ENCODE measurements around the gene NOC2L.

DNA sequence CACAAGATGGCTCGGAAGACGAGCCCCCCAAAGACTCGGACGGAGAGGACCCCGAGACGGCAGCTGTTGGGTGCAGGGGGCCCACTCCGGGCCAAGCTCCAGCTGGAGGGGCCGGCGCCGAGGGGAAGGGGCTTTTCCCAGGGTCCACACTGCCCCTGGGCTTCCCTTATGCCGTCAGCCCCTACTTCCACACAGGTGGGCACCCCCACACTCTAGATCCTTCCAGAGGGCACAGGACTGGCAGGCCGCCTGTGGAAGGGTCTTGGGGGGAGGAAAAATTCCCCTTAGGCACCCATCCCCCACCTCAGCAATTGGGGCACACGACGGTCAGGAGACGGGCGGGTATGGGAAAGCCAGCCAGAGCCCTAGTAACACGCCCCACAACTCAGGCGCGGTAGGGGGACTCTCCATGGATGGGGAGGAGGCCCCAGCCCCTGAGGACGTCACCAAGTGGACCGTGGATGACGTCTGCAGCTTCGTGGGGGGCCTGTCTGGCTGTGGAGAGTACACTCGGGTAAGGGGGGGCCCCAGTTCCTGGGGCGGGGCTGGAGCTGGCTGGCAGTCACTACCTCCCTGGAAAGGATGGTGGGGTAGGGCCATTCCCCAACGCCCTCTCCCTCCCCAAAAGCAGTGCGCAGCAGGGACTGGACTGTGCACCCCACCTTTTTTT, 16.1 kb downstream of the NOC2L start:
- TF ChIP-seq, protein P1, sequence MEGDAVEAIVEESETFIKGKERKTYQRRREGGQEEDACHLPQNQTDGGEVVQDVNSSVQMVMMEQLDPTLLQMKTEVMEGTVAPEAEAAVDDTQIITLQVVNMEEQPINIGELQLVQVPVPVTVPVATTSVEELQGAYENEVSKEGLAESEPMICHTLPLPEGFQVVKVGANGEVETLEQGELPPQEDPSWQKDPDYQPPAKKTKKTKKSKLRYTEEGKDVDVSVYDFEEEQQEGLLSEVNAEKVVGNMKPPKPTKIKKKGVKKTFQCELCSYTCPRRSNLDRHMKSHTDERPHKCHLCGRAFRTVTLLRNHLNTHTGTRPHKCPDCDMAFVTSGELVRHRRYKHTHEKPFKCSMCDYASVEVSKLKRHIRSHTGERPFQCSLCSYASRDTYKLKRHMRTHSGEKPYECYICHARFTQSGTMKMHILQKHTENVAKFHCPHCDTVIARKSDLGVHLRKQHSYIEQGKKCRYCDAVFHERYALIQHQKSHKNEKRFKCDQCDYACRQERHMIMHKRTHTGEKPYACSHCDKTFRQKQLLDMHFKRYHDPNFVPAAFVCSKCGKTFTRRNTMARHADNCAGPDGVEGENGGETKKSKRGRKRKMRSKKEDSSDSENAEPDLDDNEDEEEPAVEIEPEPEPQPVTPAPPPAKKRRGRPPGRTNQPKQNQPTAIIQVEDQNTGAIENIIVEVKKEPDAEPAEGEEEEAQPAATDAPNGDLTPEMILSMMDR (IDR thresholded peaks at IDR 0.05): no peak
- no peak for TF ChIP-seq POLR2A (IDR thresholded peaks at IDR 0.05)
